Activated CD4-positive, CD25-positive, alpha-beta regulatory T cell treated with anti-CD3 and anti-CD28 coated beads, Interleukin-2, amount 50 U/mL, for 72 hours (primary cell): Measurements from ENCODE around the gene CASQ1.

Experiments
- DNase-seq: peaks from one replicate; pipeline ENCODE4 v3.0.0; 2021

The CASQ1 gene

DNA sequence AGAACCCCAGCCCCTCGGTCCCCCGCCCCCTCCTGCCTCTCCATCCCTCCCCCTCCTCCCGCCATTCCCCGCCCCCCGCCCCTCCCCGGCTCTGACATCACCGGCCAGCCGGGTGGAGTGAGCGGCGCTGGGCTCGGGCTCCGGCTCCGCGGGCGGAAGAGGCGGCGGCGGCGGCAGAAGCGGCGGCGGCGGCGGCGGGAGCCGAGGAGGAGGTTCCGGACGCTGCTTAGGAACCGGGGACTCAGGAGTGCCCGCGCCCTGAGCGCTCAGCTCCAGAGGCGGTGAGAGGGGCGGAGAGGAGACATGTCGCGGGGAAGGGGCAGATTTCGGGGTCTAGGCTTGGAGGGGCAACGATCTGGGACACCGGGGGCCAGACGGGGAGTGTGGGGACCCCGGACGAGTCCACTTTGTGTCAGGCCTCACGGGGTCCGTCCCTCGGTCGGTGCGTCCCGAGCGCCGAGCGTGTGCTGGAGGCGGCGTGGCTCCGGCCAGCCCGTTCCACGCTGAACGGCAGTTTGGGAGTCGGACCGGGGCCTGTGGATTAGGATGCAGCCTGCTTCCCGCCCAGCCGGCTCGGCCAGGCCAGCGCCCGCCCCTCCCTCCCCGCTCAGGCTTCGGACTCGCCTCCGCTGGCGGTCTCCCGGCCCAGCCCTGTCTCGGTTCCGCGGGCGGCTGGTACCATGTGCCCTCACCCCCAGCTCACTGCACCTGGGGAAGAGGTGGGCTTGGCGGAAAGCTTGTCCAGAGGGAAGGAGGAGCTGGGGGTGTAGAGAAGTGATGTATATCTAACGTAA lies 15.1 kb downstream of the CASQ1 start, which contains the start of gene PEA15:
Gene PEA15 (plus strand): TSS at position 143 of the 794 bp plus-strand sequence. CDS start 6,161 bp downstream, outside the sequence.
- peak; percentile 76 for DNase-seq

DNA sequence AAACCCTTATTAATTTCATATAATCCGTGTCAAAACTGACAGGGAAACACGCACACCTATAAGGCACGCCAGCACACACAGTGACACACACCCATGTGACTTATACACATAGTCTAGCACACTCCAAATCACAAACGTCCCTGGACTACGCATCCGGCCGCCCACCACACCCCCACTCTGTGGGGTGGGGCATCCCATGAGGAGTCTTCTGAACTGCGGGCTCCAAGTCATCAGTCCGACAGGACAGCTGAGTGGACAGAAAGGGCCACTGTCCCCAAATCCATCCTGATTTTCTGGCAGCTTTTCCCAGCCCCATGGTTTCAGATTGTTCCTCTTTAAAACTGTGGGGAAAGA lies 15.6 kb downstream of the CASQ1 start:
- DNase-seq = no peak

DNA sequence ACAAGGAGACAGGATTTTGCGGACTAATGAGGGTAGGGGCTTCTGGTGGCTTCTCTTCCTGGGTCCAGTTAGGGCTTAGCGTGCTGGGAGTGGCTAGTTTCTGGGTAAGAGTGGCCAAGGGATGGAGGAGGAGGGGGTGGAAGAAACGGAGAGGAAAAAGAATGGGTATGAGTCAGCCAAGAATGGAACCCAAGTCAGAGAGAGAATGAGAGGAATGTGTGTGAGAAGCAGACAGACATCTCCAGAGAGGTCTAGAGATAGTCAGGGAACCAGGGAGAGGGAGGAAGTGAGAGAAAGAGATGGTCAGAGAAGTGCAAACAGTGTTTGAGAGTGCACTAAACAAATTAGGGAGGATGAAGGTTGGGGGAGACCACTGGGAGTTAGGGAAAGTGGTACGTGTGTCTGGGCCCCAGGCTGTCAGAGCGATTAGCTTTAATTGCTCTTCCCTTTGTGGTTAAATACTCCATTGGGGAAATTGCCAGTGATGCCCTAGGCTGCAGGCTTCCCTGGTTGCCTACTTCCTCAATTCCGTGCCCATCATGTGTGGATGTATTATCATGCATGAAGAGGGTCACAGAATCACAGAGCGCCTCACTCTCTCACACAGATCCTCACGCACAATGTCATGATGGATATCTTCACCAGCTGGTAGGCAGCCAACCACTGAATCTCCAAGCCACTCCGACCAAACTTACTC lies 16.2 kb downstream of the CASQ1 start:
- DNase-seq = no peak

DNA sequence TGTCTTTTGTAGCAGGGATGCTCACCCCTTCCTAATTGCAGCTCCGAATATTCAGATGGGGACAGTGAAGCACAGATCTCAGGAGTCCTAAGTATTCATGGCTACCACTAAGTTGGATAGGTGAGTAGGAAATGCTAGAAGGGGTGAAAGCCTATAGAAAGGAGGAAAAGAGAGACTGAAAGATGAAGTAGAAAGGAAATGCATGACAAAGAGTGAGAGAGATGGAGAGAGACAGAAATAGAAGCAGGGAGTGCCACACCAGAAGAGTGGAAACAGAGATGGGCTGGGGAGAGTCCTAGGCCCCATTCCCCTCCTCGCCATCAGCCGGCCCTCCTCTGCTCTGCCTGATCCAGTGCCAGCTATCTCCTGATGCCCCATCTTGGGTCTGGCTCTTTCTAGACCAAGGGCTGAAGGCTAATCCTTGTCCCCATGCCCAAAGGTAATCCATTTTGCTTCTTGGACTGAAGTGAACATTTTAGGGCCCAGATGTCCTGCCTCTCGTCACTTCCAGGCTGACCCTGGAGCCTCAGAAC lies 16.8 kb downstream of the CASQ1 start:
- no peak for DNase-seq

DNA sequence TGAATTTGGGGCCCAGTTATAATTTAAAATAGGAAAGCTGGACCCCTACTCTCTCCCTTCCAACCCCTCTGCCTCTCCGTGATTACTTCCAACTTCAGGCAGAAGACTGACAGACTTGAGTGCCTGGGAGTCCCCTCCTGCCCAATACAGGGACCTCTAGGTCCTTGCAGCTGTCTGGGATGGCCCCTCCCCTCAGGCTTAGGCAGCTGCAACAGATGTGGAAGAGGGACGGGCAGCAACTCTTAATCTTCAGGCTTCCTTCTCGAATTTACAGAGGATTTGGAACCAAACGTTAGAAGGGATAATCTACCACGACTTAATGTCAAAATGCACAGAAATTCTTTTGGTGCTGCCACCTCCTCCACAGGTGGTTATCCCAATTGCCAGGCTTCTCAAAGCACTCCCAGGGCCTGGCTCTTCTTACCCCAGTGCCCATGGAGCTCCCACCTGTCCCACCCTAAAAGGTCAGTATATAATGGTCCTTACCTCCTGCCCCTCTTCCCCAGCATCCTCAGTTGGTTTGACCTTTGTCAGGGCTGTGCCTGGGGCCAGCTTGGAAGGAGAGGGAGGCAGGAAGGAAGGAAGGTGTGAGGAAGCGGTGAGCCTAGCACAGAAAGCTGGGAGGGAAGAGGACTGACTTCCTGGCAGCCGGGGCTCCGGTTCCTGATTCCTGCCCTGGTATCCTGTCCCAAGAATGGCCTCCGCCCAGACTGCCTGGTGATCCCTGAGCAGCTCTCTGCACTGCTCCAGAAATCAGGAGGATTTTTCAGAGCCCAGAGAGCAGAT lies 17.6 kb downstream of the CASQ1 start:
- no peak for DNase-seq

DNA sequence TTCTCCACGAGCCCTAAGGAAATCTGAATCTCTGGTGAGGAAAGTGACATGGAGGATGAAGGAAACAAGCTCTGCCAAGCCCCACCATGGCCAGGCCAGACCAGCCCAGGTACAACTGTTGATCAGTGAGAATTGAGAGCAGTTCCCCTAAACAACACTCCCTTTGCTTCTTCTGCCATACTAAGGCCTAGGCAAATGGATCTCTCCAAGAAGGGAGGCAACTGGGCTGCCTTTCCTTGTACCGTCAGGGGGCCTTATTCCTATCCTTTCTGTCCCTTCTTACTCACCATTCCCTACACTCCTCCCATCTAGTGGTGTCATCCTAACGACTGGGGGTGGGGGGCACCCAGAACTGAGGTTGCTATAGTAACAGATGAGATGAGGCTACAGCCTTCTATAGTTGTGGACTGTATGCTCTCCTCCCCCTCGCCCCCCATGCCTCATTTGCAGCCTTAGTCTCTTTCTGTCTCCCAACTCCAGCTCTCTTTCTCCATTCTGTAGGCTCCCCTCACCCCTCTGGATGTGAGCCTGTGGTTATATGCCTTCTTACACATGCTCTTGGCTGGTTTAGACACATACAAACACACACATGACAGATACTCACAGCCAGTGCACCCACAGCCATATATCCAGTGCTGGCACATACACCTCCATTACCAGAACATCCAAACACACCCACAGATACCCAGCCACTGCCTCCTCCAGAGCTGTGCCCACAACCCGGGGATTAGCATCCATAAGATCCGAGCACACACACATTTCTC lies 18.4 kb downstream of the CASQ1 start:
- no peak for DNase-seq

DNA sequence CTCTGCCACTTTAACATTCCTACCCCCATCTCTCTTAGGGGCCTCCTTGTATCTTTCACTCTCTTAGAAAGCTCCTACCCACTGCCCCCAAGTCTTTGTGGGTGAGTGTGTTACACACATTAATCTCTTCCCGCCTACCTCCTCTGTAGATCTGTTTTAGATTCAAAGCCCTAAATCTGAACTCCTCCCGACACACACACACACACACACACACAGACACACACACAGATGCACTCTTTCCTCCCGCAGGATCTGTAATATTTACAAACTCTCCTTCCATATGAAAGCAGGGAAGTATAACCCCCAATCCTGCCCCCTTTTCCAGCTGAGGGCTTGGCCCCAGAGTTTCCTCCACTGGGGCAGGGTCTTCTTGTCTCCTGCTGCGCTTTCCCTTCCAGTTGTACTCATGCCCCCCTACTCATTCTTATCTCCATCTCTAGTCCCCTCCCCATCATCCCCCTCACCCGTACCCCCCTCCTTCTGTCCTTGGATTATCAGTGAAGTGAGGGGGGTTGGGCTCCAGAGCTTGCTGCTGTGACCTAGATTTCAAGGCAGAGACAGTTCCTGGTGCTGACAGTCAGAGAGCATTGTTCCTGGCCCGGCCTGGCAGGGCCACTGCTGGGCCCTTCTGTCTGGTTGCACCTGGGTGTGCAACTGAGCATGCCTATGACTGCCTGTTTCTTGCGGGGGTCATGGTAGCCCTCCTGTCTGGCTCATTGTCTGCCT lies 19.1 kb downstream of the CASQ1 start:
- no peak for DNase-seq

DNA sequence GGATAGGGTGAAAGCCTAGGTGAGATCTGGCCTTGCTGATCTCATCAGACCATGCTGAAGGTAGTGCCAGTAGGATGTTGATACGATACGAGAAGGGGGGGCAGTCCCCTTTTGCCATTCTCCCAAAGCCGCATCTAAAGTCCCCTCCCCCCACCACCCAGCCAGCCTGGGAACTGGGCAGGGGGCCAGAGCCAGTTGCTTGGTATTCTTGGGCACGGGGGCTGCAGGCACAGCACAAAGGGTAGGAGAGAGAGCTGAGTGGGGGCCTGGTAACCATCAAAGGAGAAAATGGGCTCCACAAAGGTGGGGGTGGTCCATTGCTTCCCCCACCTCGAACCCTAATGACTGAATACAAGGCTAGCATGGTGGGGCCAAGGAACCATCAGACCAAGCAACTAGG lies 20.2 kb downstream of the CASQ1 start:
- DNase-seq = no peak

DNA sequence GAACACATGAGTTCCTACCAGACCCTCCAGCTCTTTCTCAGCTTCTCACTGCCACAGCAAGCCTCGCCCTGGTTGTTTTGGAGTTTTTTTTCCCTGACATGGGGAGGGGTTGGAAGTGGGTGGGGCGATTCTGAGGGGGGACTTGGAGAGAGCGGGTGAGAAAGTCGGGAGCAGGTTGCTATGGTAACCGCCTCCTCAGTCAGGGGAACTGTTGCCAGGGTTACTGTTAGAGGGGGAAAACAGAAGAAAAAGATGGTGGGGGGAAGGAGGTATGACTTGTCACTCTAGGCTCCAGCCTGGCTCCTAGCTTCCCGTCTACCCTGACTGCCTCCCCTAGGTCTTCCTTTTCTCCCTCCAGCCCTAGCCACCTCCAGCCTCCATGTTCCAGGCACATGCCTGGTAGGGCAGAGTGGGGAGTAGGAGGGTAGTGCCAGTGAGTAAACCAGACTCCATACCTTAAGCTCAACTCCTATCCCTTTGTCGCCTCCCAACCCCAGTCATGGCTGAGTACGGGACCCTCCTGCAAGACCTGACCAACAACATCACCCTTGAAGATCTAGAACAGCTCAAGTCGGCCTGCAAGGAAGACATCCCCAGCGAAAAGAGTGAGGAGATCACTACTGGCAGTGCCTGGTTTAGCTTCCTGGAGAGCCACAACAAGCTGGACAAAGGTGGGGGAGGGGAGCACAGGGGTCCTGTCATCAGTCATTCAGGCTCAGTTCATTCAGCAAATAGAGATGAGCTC lies 20.8 kb downstream of the CASQ1 start:
- DNase-seq = no peak

DNA sequence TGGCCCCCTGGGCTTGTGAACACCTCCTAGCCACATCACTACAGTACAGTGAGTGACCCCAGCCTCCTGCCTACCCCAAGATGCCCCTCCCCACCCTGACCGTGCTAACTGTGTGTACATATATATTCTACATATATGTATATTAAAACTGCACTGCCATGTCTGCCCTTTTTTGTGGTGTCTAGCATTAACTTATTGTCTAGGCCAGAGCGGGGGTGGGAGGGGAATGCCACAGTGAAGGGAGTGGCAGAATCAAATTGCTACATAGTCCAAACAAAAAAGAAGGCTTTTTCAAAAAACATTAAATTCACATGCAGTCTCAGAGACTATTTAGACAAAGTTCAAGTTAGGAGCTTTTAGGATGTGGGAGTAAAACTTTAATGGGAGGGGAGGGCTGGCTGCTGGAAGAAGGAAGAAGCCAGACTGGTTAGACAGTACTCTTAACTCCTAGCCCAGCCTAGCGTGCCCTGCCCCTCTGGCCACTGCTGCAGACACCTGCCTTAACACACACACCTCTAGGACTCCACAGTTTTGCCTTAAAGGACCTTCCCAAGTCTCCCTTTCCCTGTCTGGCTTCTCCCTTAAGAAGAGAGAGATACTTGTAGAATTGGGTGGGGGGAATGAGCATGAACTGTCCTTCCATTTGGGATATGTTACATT lies 24.2 kb downstream of the CASQ1 start:
- no peak for DNase-seq

DNA sequence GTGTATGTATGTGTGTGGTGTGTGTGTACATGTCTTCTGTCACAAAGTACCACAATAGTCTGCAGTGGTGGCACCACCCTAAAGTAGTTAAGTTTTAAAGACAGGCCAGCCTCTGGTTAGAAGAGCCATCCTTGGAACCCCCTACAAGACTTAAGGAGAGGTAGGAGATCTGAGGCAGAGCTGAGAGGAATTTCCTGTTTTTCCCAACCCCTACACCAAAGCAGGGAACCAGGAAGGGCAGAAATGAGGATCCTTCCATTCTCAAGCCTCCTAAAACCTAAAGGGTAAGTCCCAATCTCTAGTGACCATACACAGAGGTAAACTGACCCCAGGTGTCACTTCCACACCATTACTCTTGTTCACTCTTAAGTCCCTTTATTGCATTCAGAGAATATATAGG lies 25.9 kb downstream of the CASQ1 start:
- DNase-seq = no peak

DNA sequence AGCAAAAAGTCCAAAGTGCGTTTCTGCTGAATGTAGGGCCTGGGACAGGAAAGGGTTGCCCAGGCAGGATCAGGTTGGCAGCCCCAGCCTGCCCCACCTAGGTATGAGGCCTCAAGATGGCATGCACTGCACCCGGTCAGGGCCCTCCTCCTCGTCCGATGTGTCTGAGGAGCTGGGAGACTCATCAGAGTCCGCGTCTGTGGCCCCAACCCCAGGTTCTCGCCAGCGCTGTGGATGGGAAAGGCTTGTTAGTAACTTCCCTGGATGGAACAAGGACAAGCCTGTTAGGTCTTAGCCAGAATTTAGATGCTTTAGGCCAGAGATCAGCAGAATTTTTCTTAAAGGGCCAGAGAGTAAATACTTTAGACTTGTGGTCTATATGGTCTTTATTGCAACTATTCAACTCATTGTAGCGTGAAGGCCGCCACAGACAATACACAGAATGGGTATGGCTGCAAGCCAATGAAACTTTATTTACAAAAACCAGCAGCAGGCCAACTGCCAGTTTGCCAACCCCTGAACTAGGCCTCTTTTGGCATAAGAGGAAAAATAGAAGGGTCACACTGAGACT lies 27.2 kb downstream of the CASQ1 start:
- no peak for DNase-seq

DNA sequence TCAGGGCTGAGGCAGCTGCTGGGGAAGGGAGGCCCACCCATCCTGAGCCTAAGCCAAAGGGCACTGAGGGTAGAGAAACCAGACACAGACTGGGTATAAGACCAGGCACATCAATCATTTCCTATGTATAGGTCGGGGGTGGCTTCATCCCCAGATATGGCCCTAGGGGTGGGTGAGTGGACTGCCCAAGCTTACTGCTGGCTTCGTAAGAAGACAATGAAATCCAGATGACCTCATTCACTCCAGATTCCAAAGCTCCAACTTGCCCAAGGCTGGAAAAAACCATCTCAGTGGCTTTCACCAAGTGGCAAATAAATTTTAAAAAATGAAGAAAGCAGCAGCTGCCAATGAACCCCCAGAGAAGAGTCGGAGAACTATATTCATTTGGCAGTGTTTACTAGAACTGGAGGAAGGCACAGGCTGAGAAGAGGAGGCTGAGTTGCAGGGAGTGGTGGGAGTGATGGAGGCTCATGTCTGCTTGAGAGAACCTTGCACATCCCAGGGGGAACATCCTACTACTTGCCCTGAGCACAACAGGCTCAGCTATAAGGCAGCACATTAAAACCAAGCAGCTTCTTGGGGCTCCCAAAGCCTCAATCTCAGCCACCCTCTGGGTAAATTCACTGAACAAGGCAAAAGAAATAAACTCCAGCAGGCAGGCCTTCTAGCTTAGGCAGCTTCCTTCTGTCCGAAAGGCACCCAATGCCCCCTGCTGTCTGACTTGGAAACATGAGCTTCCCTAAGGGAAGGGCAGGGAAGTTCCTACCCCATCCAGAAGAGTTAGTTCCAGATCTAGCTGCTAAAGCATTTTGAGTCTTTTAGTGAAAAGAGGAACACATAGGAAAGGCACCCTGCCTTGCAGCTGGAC lies 28.9 kb downstream of the CASQ1 start:
- no peak for DNase-seq

DNA sequence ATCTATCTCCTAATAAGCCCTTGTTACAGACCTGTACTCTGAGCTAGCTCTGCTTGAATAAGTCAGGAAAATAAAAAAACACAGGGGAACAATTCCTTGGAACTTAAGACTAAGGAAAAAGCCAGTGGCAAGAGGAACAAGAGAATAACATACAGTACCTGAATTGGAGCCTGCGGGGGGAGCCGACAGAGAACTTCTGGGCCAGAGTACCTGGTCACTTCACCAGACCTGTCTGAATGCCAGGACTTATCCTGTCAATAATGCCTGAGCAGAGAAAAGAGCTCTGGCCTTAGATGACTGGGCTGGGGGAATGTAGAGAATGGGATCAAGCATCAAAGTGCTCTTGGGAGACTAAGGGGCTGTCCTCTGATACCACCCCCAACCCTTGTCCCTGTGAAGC lies 29.9 kb downstream of the CASQ1 start:
- no peak for DNase-seq

DNA sequence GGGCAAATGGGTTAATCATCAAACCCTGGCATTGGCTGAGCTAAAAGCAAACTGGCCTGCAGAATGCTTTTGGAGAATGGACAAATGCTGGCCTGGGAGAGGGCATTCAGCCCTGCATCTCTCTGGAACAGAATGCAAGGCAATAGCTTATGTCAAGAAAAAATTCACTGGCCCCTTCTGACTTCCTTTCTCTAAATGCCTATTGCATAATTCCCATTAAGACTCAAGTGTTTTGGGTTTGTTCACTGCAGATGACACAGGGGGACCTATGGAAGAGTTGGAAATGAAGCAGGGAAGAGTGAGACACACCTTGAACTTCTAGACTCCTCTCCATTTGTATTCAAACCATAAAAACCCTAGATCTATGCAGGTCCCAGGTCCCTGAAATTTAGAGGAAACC lies 30.7 kb downstream of the CASQ1 start:
- DNase-seq = no peak

DNA sequence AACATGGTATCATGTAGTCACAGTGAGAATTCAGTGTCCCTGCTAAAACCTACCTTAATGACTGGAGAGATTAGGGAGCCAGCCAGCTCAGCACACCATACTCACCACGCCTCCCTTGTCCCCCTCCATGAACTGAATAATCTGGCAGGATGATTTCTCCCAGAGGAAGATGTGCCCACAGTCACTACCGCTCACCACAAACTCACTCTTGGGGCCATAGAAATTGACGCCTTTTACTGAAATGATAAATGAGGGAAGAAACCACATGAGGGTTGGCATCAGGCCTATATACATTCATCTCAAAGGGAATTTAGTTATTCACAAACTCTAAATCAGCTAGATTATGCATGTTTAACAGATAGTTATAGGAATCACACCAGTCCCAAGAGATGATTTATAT lies 32.2 kb downstream of the CASQ1 start:
- no peak for DNase-seq

DNA sequence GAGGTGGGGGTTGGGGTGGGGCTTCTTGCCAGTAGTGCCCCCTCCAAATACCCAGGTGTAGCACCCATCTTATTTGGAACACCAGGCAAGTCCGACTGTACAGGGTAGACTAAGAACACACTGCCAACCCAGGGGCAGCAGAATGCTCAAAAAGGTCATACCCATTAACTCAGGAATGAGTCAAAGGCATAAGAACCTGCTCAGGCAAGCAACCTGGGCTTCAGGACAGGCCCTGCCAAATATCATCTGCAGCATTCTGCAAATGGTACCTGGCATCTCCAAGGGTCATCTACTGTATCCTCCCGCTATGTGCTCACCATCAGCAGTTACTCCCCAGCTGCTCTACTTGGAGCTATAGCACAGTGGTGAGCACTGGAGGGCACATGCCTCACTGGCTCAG lies 34.2 kb downstream of the CASQ1 start:
- DNase-seq = no peak

DNA sequence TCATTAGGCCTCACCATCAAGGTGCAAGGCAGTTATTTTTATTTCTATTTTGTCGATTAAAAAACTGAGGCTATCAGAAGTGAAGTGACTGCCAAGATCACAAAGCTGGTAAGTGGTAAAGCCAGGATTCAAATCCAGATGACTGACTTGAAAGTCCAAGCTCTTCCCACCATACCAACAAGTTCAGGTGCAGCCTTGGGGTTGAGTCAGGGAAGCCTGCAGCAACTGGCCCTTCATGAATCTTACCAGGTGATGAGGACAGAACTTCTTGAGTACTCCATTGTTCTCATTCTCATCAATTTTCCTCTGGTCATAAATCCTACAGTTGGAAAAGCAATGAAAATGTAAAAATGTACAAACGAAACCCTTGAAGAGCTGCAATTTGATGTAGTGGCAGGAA lies 35.0 kb downstream of the CASQ1 start:
- DNase-seq = no peak

DNA sequence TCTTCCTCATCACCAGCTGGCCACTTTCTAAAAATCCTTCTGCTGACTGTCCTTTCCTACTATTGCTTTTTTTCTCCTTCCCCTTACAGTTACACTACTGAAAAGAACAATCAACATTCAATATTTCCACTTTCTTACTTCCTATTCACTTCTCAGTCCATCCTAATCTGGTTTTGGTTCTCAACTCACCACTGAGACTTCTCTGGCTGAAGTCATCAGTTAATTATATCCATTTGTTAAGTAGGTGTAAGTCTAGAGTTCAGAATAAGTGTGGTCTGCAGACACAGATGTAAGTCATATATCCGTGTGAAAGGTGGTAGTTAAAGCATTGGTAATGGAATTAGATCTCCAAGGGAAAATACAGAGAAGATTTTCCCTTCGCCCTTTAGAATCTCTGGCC lies 36.2 kb downstream of the CASQ1 start:
- DNase-seq = no peak
